ENCODE results near the gene MOSPD2.

DNA sequence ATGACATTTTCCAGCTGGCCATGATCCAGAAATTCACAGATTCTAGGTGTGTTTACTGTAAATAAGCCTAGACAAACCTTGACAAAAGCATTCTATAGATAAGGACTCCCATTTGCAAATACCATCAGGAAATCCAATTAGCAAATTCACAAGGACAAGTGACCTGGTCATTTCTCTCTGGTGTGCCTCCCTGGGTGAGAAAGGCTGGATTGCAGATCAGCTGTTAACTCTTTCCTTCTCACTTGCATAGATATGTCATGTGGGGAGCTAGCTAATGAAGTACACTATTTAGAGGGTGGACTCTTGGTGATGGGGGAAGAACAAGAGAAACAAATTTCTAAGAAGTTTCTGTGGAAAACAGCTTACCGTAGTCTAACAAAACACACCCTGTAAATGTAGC lies 58.9 kb downstream of the MOSPD2 start:
- TF ChIP-seq POLR2A (IDR thresholded peaks at IDR 0.05) (no peak), EP300 (IDR thresholded peaks at IDR 0.05) (no peak)
- TF ChIP-seq, protein P1, sequence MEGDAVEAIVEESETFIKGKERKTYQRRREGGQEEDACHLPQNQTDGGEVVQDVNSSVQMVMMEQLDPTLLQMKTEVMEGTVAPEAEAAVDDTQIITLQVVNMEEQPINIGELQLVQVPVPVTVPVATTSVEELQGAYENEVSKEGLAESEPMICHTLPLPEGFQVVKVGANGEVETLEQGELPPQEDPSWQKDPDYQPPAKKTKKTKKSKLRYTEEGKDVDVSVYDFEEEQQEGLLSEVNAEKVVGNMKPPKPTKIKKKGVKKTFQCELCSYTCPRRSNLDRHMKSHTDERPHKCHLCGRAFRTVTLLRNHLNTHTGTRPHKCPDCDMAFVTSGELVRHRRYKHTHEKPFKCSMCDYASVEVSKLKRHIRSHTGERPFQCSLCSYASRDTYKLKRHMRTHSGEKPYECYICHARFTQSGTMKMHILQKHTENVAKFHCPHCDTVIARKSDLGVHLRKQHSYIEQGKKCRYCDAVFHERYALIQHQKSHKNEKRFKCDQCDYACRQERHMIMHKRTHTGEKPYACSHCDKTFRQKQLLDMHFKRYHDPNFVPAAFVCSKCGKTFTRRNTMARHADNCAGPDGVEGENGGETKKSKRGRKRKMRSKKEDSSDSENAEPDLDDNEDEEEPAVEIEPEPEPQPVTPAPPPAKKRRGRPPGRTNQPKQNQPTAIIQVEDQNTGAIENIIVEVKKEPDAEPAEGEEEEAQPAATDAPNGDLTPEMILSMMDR (IDR thresholded peaks at IDR 0.05), result no peak

Measured in tibial nerve (tissue), 4 donors.